Epithelial cell of proximal tubule (primary cell): ENCODE measurements around the gene ADARB1. TPM values are rescaled to one million over a fixed set of nuclear protein-coding genes. Genes with fewer than 3 reads are reported as not detected.
"Not testable (repeated sequence)": the region's sequence is repeated elsewhere in the genome, so short reads cannot be mapped to it uniquely, and the experiment has no call there.

Experiments used
- DNase-seq: peaks from one replicate; pipeline ENCODE4 v3.0.0-alpha.2; 2011; ENCODE audit warnings: low read depth
- H3K4me3 ChIP-seq: 2 replicates; pipeline ENCODE4 v1.5.1; 2011; ENCODE audit warnings: low read depth, mild to moderate bottlenecking, low read length
- total RNA-seq: library from RNA; depleted of rRNA; stranded (reverse); fragments of >200 nt; gene quantifications from 2 replicates; pipeline ENCODE4 v1.2.3, GENCODE V29; 2015
- TF ChIP-seq, protein P1 (sequence below): conservative IDR thresholded peaks from 2 replicates; pipeline ENCODE4 v1.5.1; 2012; ENCODE audit warnings: low read depth, mild to moderate bottlenecking, low read length

Gene ADARB1
- total RNA-seq, 1 donor from 2014 or later = 2.2 TPM

DNA sequence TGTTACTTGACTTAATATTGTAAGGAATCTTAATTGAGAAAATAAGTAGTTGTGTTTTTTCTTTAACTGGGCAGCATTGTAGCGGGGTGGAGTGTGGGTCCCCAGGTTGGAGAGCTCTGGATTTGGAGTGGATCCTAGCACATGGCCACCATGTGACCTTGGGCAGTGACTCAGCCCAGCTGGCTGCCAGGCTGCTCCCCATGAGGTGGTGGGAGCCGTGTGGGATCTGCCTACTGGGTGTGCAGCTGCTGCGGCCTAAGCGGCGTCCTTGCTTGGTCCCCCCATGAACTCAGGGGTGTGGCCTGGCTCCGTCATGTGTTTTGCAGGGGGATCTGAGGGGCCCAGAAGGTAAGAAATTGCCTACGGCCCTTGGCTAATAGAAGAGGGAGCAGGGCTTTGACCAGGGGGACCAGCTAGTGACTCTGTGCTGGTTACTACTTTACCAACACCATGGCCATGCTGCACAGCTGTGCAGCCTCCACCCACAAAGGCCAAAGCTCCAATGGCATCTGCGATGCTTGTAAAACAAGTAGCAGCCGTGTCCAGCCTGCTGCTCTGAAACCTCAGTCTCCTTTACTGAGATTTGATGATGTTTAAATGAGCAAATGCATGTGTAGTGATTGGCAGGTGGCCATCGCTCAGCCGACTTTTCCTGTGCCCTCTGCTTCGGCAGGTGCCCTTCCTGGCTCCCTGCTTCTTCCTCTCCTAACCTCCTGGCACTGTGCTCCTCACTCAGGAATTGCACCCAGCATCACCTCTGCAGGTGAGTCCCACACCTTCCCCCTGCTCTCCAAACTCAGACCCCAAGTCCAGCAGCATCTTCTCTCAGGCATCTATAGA lies 68.3 kb downstream of the ADARB1 start:
- DNase-seq = no peak
- TF ChIP-seq, protein P1, sequence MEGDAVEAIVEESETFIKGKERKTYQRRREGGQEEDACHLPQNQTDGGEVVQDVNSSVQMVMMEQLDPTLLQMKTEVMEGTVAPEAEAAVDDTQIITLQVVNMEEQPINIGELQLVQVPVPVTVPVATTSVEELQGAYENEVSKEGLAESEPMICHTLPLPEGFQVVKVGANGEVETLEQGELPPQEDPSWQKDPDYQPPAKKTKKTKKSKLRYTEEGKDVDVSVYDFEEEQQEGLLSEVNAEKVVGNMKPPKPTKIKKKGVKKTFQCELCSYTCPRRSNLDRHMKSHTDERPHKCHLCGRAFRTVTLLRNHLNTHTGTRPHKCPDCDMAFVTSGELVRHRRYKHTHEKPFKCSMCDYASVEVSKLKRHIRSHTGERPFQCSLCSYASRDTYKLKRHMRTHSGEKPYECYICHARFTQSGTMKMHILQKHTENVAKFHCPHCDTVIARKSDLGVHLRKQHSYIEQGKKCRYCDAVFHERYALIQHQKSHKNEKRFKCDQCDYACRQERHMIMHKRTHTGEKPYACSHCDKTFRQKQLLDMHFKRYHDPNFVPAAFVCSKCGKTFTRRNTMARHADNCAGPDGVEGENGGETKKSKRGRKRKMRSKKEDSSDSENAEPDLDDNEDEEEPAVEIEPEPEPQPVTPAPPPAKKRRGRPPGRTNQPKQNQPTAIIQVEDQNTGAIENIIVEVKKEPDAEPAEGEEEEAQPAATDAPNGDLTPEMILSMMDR = no peak
- no peak overlapping the region for H3K4me3 ChIP-seq

DNA sequence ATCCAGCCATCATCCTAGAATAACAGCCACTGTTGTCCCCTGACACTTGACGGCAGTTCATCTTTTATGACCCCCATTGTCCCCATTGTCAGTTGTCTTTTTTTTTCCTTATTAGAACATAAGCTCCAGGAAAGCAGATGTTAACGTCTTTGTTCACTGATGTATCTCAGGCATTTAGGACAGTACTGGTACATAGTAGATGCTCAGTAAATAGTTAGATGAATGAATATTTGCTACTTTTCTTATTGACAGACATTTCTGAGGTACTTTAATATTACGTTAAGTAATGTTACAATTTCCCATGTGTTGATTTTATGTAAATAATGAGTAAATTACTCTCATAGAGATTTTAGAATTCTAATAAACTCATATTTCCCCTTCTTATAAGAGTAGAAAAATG lies 69.5 kb downstream of the ADARB1 start:
- TF ChIP-seq, protein P1 = no peak
- H3K4me3 ChIP-seq = no peak overlapping the region
- DNase-seq = no peak

DNA sequence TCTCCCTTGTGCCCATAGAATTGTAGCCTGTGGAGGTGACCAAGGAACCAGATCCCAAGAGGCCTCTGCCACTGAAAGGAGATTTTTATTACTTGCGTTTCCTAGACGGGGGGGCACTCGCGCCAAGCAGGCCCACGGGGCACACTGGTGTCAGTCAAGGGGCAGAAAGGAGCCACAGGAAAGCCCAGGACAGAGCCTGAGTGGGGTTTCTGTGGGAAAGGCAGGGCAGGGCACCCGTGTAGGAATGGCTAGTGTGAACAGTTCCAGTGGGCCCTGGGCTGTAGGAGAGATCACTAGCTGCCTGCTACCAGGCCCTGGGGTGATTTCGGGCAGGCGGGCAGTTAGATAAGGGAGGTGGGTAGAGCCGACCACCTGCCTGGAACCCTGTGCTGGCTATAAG lies 70.8 kb downstream of the ADARB1 start:
- TF ChIP-seq, protein P1 = no peak
- DNase-seq = no peak
- no peak overlapping the region for H3K4me3 ChIP-seq

DNA sequence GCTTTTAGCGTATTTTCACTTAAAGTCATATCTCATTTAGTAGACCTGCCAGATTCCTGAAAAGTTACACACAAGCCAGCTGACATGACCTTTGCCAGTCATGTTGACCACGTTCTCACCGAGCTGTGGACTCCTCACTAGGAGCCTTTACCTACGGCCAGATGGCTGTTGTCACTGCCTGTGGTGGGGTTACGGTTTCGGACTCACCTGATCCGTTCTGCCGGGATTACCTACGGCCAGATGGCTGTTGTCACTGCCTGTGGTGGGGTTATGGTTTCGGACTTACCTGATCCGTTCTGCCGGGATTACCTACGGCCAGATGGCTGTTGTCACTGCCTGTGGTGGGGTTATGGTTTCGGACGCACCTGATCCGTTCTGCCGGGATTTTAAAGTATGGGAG lies 71.5 kb downstream of the ADARB1 start:
- H3K4me3 ChIP-seq, DNase-seq: not testable (repeated sequence)

DNA sequence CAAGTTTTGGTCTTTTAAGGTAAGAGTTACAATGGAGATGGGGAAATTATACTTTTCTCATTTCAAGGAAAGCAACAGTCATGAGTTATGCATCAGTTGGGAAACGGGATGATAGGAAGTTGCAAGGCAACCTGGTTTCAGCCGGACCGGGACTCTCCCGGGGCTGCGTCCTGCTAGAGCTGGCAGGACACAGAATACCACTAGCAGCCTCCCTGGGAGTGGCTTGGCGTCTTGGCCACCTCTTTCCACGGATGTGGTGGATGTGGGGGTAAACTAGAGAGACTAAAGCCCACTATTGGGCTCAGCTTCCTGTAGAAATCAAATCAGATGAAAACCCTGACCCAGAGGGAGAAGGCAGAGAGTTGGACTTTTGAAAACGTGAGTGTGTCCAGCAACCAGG lies 71.9 kb downstream of the ADARB1 start:
- no peak overlapping the region for H3K4me3 ChIP-seq
- TF ChIP-seq, protein P1 = no peak
- DNase-seq = no peak

DNA sequence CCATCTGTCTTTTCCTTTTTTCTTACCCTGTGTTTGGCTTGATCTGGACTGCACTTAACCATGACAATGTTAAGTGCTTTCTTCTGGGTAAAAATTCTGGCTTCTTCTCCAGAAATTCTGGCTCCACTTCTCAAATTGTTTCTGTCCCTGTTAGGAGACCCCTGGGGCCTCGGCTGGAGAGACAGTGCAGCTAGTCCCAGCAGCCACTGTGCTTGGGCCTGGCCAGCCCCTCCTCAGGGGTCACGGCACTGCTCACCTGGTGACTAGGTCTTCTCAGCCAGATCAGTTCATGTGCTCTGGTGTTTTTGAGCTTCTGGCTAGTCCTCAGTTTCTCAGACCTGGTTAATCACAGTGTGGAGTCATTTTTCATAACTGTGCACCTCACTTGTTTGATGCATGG lies 72.4 kb downstream of the ADARB1 start:
- no peak overlapping the region for H3K4me3 ChIP-seq
- TF ChIP-seq, protein P1 = no peak
- DNase-seq = no peak

DNA sequence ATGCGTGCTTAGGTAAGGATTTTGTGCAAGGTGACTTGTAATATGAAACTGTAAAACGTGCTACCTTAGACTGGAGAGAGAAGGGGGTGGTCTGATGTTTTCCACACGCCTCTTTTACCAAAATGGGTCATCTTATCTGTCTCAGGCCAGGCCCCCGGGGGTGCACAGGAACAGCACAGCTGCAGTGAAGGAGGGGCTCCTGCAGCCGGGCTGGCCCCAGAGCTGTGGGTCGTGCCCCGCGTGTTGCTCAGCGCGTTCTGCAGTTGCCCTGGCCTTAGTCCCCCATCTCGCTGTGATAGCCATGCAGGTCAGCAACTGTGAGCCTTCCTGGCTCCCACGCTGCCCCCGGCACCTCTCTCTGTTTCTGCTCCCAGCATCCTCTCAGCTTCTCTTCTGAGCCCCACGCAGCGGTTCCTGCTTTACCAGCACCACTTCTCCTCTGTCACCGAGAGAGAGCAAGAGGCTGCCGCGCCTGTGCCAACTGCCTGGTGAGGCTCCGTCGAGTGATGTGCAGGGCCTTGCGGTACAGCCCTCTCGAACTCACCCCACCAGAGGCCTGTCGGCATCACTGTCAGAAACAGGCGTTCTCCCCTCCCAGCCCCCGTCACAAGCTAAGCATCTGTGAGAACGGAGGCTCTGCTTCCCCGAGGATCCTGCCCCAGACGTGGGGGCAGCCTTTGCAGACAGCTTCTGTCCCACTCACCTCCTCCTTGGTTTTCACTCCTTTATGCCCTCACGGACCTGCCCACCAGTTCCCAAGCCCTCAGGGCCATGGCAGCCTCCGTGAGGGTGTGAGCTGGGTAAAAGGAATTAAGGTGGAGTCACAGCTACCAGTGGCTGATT lies 73.3 kb downstream of the ADARB1 start:
- TF ChIP-seq, protein P1 = no peak
- no peak for DNase-seq
- no peak overlapping the region for H3K4me3 ChIP-seq
